Stimulated activated CD4-positive, alpha-beta T cell treated with anti-CD3 and anti-CD28 coated beads, Interleukin-4, amount 100 ng/mL, for 48 hours (primary cell): ENCODE results near the gene CARMIL1.

ENCODE experiments used
- DNase-seq, 2 donors: peaks; one replicate each; pipeline ENCODE4 v3.0.0-alpha.2; 2020; ENCODE audit warnings: low read depth in 2 of 2

CARMIL1 gene

GRCh38 chr6:25278914-25279747 is at the start of gene CARMIL1:
Gene CARMIL1, plus strand, starts transcription at chr6:25279374. Its CDS starts 422 bp downstream, at chr6:25279796.
- peak; percentile 54 to 79 for DNase-seq

- DNase-seq, result no peak
Observed at GRCh38 chr6:25229671-25230321, 49.4 kb upstream of the CARMIL1 start.

GRCh38 chr6:25232479-25232878 is 46.7 kb upstream of the CARMIL1 start:
- DNase-seq, result no peak

DNA sequence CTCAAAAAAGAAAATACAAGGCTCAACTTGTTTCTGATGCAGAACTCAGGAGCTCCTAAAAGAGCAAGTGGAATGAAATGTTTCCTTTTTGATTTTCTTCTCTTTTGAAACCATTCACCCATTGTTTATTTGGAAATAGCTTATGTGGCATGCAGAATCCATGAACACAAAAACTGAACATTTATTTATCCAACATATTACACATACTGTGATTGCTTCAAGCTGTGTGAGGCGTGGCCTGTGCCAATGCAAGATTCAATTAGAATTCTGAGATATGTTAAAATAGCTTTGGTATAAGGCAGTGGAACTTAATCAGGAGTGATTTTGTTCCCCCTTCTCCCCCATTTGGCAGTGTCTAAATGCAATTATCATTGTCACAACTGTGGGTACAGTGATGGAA is 45.9 kb upstream of the CARMIL1 start:
- DNase-seq, result no peak

DNA sequence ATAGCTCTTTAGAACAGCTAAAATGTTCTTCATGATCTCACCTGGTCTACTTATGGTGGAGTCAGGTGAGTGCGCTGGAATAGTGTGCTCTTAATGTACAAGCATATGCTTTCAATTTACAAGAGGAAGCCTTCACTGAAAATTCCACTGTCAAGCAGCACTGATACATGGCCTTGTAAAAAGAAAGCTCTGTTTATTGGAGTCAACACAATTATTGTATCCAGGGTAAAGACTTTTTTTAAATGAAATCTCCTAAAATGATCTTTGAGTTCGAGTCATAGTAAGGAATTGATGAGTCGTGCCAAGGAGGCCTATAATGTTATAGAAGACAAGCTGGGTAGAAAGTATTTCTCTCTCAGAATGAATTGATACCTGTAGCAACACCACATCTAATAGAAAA is 41.6 kb upstream of the CARMIL1 start:
- no peak for DNase-seq

DNA sequence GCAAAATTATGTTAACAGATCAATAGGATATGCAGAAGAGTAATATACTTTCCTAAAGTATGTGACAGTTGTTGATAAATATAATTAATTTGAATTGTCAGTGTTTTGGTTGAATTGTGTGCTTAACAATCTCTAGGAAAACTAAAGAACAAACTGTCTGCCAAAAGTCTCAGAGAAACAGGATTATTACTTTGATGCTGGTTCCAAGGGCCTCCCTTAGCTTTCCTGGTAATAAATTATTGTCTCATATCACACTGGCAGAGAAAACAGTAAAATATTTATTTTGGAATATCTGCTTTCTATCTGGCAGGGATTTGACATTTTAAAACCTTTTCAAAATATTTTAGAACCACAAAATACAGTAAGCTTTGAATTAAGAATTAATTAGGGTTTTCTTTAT is 40.1 kb upstream of the CARMIL1 start:
- DNase-seq, result no peak

DNA sequence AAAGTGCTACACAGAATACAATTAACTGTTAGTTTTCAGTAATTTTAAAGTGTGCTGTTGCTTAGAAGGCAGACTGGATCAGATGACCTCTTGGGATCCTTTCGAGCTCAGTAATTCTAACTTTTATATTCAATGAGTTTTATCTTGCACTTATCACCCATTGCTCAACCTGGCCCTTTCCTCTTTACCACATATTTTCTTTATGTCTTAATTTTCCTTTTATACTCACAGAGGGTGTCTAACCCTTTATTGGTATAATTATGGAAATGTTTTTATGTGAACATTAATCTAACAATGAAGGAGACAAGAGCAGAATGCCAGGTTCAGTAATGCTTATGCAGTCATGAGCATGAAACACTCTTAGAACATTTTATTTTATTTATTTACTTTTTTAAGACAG is 39.7 kb upstream of the CARMIL1 start:
- no peak for DNase-seq

DNA sequence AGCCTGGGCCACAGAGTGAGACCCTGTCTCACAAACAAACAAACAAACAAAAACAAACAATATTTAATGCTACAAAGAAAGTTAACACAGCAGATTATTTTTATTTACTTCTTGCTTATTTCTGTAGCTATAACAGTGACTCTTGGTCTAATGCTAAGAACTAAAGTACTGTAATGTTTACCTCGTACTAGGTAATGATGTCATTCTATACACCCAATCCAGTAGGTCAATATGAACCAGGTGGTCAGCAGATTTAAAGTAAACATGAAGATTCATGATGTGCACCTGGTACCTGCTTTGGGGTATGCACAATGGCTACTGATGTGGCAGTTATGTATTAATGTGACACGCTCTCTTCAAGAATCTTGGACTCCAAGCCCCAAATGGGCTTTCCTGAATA is 36.6 kb upstream of the CARMIL1 start:
- no peak for DNase-seq

DNA sequence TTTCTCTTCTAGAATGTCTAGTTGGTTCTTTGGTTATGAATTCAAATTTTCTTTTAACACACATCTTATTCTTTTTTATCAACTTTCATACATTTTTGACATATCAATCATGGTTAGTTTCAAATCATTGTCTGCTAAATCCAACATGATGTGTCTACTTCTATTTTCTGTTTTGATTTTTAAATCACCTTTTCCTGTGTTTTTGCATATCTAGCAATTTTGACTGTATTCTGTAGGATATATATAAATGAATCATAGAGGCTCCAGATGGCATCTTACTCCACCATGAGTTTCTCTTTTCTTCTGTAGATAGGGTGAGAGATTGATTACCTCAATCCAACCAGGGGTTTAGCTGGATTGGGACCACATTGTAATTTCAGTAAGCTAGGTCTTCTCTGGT is 34.3 kb upstream of the CARMIL1 start:
- DNase-seq, result no peak

DNA sequence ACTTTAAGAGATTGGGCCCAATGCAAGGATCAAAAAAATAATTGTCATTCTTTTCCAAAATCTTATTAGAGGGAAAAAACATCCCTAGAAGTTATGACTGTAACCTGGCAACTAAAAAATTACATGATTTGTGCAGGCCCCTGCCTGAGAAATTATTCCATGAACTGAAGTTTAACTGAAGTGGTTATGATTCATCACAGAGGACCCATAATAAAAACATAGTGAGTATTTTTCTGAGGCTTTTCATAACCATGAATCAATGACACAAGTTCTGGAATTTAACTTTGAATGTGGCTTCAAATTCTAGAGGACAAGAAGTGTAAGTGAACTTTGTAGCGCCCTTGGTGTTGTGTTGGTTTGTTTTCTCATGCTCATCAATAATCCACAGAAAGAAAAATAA is 31.1 kb upstream of the CARMIL1 start:
- DNase-seq, result no peak

- DNase-seq, result no peak
Observed at GRCh38 chr6:25249133-25249532, 30.0 kb upstream of the CARMIL1 start.

DNA sequence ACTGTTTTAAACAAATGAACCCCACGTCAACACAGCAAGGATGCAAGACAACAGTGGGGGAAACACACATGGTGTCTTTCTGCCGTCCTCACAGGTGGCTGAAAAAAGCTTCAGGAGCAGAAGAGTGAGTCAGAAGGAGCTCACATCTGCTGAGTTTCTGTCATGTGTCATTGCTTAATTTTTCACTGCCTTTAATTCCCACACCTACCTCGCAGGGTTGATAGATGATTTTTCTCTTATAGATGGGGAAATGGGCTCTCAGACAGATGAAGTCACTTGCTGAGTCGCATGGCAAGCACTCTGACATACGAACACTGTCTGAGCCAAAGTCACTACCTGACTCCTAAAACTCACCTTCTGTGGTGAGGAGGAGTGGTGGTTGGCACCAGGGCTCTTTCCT is 28.3 kb upstream of the CARMIL1 start:
- DNase-seq, result peak; percentile 2

GRCh38 chr6:25251426-25251825 is 27.7 kb upstream of the CARMIL1 start:
- no peak for DNase-seq

DNA sequence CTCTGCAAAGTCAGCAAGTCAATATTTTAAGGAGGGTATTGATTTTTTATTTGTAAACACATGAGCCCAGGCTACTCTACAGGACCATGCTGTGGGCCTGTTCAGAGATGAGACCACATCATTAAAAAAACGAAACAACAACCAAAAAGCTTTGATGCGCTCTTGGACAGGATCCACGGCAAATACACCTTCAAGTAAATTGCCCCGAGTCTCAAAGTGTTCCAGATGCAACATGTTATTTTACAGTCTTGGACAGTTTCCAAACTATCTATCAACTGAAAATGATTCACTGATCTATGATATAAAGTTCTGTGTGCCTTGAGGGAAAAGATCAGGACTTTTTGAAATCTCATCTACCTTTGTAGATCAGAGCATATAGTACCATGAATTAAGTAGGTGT is 25.8 kb upstream of the CARMIL1 start:
- no peak for DNase-seq

DNA sequence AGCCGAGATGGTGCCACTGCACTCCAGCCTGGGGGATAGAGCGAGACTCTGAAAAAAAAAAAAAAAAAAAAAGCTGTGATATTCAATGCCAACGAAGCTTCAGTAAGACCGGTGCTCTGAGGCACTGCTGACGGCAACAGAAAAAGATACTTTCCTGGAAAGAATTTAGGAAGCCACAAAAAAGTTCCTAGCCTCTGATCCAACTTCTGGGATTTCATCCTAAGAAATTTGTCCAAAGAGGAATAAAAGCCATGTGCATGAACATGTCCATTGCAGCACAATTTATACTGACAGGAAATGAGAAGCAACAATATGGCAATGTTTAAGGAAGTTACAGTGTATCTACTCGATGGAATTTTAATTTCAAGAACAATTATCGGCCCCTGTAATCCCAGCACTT is 24.5 kb upstream of the CARMIL1 start:
- no peak for DNase-seq

DNA sequence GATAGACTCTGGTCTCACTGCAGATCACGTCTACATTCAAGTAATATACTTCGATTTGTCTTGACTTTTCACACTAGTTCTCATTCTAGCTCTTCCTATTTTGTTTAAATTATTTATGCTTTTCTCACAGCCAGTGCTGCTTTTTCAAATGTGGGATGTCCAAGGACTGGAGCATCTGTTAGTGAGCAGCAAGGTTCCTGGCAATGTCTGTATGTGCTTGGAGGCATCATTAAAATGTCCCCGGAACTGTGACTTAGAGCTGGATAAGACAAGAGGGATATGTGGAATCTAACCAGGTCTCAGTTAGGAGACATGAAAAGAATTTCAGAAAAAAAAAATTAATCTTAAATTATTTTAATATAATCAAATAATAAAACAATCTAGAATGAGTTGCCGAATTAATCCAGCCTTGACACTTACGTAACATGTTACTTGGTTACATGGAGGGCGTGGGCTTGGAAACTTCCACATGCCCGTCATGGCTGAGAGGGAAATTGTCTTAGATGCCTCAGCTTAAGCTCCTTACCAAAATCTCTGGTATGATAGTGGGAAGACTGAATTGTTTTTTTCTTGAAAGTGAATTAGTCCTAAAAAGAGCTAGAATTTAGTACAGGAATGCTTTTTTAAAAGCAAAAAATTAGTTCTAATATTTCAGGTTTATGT is 21.4 kb upstream of the CARMIL1 start:
- DNase-seq, result no peak

- no peak for DNase-seq
Observed at GRCh38 chr6:25259756-25260155, 19.4 kb upstream of the CARMIL1 start.

DNA sequence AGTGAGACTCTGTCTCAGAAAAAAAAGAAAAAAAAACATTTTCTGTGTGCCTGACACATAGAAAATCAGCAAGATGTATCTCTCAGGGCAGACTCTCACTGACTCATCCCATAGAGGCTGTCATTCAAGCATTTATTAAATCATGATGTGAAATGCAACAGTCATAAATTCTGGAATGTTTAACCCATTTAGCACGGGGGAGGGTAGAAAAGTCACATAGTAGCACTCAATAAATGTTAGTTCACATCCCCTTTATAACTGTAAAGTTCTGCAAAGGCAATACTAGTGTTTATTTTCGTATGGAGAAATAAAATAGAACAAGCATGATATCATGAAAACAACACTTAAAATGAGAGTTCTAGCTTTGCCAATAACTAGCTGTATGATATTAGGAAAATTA is 15.5 kb upstream of the CARMIL1 start:
- no peak for DNase-seq

GRCh38 chr6:25266456-25267100 is 12.6 kb upstream of the CARMIL1 start:
- DNase-seq, result no peak

- no peak for DNase-seq
Observed at GRCh38 chr6:25267662-25268061, 11.5 kb upstream of the CARMIL1 start.

DNA sequence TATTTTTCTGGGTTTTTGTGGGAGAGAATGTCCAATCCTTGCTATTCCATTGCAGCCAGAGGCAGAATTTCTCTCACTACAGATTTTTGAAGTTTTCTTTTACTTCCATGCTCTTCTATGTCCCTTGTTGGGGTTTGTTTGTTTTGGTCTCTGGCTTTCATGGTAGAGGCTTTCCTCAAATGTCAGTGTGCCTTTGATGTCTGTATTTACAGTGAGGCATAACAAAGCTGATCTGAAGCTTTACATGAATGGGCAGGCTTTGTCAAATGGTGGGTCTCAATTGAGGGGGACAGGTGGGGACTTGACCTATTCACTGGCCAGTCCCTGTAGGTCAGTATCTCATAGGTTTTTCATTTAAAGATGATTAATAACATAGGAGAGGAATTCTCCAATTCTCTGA is 8.6 kb upstream of the CARMIL1 start:
- no peak for DNase-seq

- DNase-seq, result no peak
Observed at GRCh38 chr6:25275436-25275835, 3.7 kb upstream of the CARMIL1 start.
